GM21367 (cell line): ENCODE measurements around the gene GRAP.
"Not testable (repeated sequence)": the region's sequence is repeated elsewhere in the genome, so short reads cannot be mapped to it uniquely, and the experiment has no call there.

Source experiments
- ATAC-seq: cut with Tn5 transposase; IDR thresholded peaks from one replicate; pipeline ENCODE4 v1.9.1; 2021; ENCODE audit not compliant: unreplicated experiment

The GRAP gene

GRCh38 chr17:19046782-19047375 lies at the start of gene GRAP:
GRAP (minus strand) TSS chr17:19046957; CDS start chr17:19046926, 31 bp downstream.
- not testable (repeated sequence) for ATAC-seq

GRCh38 chr17:19093684-19094438 lies 47.1 kb upstream of the GRAP start:
- ATAC-seq, result not testable (repeated sequence)

GRCh38 chr17:19092737-19093683 lies 46.3 kb upstream of the GRAP start:
- ATAC-seq, result not testable (repeated sequence)

GRCh38 chr17:19090058-19090772 lies 43.5 kb upstream of the GRAP start:
- ATAC-seq, result peak; percentile 46

- ATAC-seq, result not testable (repeated sequence)
Measured at GRCh38 chr17:19088804-19089685, 42.3 kb upstream of the GRAP start.

GRCh38 chr17:19077386-19077785 lies 30.6 kb upstream of the GRAP start:
- not testable (repeated sequence) for ATAC-seq

- not testable (repeated sequence) for ATAC-seq
Measured at GRCh38 chr17:19076398-19077192, 29.8 kb upstream of the GRAP start.

GRCh38 chr17:19070318-19071168 lies 23.8 kb upstream of the GRAP start:
- peak; percentile 86 for ATAC-seq

- not testable (repeated sequence) for ATAC-seq
Measured at GRCh38 chr17:19064378-19064777, 17.6 kb upstream of the GRAP start.

- ATAC-seq, result not testable (repeated sequence)
Measured at GRCh38 chr17:19063326-19063956, 16.7 kb upstream of the GRAP start.

- peak; percentile 59 for ATAC-seq
Measured at GRCh38 chr17:19062718-19063325, 16.1 kb upstream of the GRAP start.

- ATAC-seq, result not testable (repeated sequence)
Measured at GRCh38 chr17:19062009-19062717, 15.4 kb upstream of the GRAP start.

GRCh38 chr17:19055447-19055846 lies 8.7 kb upstream of the GRAP start:
- not testable (repeated sequence) for ATAC-seq

GRCh38 chr17:19048826-19049225 lies 2.1 kb upstream of the GRAP start:
- not testable (repeated sequence) for ATAC-seq

- ATAC-seq, result not testable (repeated sequence)
Measured at GRCh38 chr17:19047510-19047909, 753 bp upstream of the GRAP start.

- not testable (repeated sequence) for ATAC-seq
Measured at GRCh38 chr17:19044643-19045042, 2.1 kb downstream of the GRAP start.
